ENCODE results near the gene TRPV2.

TRPV2 gene

DNA sequence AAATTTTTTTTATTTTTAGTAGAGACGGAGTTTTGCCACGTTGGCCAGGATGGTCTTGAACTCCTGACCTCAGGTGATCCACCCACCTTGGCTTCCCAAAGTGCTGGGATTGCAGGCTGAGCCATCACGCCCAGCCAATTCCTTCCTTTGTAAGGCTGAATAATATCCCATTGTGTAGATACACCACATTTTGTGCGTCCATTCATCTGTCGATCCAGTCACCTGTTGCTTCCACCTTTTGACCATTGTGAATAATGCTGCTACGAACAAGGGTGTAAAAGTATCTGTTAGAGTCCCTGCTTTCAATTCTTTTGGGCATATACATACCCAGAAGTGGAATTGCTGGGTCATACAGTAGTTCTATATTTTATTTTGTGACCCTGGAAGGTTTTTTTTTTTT, 15.3 kb downstream of the TRPV2 start:
- Histone ChIP-seq H3K4me3 (IDR thresholded peaks at IDR 0.05; ENCODE audit: insufficient read depth, low read depth, low read length) (no peak overlapping the region), H3K79me2 (ENCODE audit: insufficient read depth, low read depth) (no peaks in the 10 kb centered on the region), H4K20me1 (ENCODE audit: insufficient read depth) (no peaks in the 10 kb centered on the region), H3K9ac (no peak overlapping the region), H2AFZ (ENCODE audit: low read depth) (no peak overlapping the region), H3K4me2 (no peak overlapping the region), H3K4me1 (ENCODE audit: low read depth, poor library complexity, severe bottlenecking) (no peaks in the 10 kb centered on the region), H3K27ac (no peak overlapping the region), H3K27me3 (ENCODE audit: insufficient read depth, low read depth) (no peaks in the 10 kb centered on the region), H3K36me3 (ENCODE audit: insufficient read depth) (no peaks in the 10 kb centered on the region)
- TF ChIP-seq, protein P1, sequence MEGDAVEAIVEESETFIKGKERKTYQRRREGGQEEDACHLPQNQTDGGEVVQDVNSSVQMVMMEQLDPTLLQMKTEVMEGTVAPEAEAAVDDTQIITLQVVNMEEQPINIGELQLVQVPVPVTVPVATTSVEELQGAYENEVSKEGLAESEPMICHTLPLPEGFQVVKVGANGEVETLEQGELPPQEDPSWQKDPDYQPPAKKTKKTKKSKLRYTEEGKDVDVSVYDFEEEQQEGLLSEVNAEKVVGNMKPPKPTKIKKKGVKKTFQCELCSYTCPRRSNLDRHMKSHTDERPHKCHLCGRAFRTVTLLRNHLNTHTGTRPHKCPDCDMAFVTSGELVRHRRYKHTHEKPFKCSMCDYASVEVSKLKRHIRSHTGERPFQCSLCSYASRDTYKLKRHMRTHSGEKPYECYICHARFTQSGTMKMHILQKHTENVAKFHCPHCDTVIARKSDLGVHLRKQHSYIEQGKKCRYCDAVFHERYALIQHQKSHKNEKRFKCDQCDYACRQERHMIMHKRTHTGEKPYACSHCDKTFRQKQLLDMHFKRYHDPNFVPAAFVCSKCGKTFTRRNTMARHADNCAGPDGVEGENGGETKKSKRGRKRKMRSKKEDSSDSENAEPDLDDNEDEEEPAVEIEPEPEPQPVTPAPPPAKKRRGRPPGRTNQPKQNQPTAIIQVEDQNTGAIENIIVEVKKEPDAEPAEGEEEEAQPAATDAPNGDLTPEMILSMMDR (conservative IDR thresholded peaks at IDR 0.05; ENCODE audit: low read depth, low read length) = no peak

DNA sequence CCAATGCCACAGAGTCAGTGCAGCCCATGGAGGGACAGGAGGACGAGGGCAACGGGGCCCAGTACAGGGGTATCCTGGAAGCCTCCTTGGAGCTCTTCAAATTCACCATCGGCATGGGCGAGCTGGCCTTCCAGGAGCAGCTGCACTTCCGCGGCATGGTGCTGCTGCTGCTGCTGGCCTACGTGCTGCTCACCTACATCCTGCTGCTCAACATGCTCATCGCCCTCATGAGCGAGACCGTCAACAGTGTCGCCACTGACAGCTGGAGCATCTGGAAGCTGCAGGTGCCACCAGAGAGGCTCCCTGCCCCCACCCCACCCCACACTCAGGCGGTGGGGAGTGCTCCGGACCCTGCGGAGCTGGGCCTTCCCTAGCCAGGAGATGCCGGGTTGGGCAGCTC, 16.6 kb downstream of the TRPV2 start:
- no peaks in the 10 kb centered on the region for H3K27me3 ChIP-seq (ENCODE audit: insufficient read depth, low read depth)
- no peak overlapping the region for H3K4me2 ChIP-seq
- H3K36me3 ChIP-seq (ENCODE audit: insufficient read depth) = no peaks in the 10 kb centered on the region
- H2AFZ ChIP-seq (ENCODE audit: low read depth) = no peak overlapping the region
- no peak overlapping the region for H3K4me3 ChIP-seq (IDR thresholded peaks at IDR 0.05; ENCODE audit: insufficient read depth, low read depth, low read length)
- H3K27ac ChIP-seq = no peak overlapping the region
- H3K4me1 ChIP-seq (ENCODE audit: low read depth, poor library complexity, severe bottlenecking) = no peaks in the 10 kb centered on the region
- no peaks in the 10 kb centered on the region for H4K20me1 ChIP-seq (ENCODE audit: insufficient read depth)
- H3K79me2 ChIP-seq (ENCODE audit: insufficient read depth, low read depth) = no peaks in the 10 kb centered on the region
- TF ChIP-seq, protein P1 (conservative IDR thresholded peaks at IDR 0.05; ENCODE audit: low read depth, low read length) = no peak
- H3K9ac ChIP-seq = no peak overlapping the region

DNA sequence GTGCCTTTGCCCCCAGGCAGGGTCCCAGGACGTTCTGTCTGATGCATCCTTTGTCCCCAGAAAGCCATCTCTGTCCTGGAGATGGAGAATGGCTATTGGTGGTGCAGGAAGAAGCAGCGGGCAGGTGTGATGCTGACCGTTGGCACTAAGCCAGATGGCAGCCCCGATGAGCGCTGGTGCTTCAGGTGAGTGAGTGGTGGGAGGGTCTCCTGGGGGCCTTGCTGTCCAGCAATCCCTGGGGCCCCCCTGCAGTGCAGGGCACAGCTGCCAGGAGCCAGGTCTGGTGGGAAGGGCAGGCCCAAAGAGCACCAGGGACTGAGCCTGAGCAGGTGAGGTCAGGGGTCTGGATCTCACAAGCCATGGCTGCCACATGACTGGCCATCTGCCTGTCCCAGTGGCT, 18.1 kb downstream of the TRPV2 start:
- no peaks in the 10 kb centered on the region for H3K36me3 ChIP-seq (ENCODE audit: insufficient read depth)
- no peak overlapping the region for H3K9ac ChIP-seq
- H3K4me1 ChIP-seq (ENCODE audit: low read depth, poor library complexity, severe bottlenecking) = no peaks in the 10 kb centered on the region
- no peaks in the 10 kb centered on the region for H3K79me2 ChIP-seq (ENCODE audit: insufficient read depth, low read depth)
- H2AFZ ChIP-seq (ENCODE audit: low read depth) = no peak overlapping the region
- no peaks in the 10 kb centered on the region for H3K27me3 ChIP-seq (ENCODE audit: insufficient read depth, low read depth)
- no peak overlapping the region for H3K4me3 ChIP-seq (IDR thresholded peaks at IDR 0.05; ENCODE audit: insufficient read depth, low read depth, low read length)
- H3K27ac ChIP-seq = no peak overlapping the region
- TF ChIP-seq, protein P1 (conservative IDR thresholded peaks at IDR 0.05; ENCODE audit: low read depth, low read length) = no peak
- H4K20me1 ChIP-seq (ENCODE audit: insufficient read depth) = no peaks in the 10 kb centered on the region
- H3K4me2 ChIP-seq = no peak overlapping the region

DNA sequence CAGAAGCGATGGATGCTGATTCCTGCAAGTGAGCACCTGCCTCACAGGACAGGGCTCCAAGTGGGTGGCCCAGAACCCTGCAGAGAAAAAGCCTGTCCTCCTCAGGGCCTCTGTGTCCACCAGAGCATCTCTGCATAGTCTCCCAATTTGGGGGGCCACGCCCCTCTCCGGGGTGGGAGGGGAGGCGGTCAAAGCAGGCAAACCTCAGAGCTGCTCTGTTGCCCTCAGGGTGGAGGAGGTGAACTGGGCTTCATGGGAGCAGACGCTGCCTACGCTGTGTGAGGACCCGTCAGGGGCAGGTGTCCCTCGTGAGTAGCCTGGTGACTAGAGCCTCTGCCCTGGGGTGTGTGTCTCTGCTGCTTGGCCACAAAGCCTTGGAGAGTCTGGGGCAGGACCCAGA, 19.3 kb downstream of the TRPV2 start:
- Histone ChIP-seq H3K9ac (no peak overlapping the region), H4K20me1 (ENCODE audit: insufficient read depth) (no peaks in the 10 kb centered on the region), H3K79me2 (ENCODE audit: insufficient read depth, low read depth) (peaks cover 8% of the 10 kb centered on the region), H3K4me1 (ENCODE audit: low read depth, poor library complexity, severe bottlenecking) (no peaks in the 10 kb centered on the region), H2AFZ (ENCODE audit: low read depth) (no peak overlapping the region), H3K36me3 (ENCODE audit: insufficient read depth) (no peaks in the 10 kb centered on the region), H3K4me3 (IDR thresholded peaks at IDR 0.05; ENCODE audit: insufficient read depth, low read depth, low read length) (no peak overlapping the region), H3K27ac (no peak overlapping the region), H3K27me3 (ENCODE audit: insufficient read depth, low read depth) (no peaks in the 10 kb centered on the region), H3K4me2 (no peak overlapping the region)
- TF ChIP-seq, protein P1 (conservative IDR thresholded peaks at IDR 0.05; ENCODE audit: low read depth, low read length) = no peak
